DMS153 treated with DMSO at 0.1 percent for 48 hours (cell line): ENCODE data around the gene MS4A13.
"Not testable (repeated sequence)": the region's sequence is repeated elsewhere in the genome, so short reads cannot be mapped to it uniquely, and the experiment has no call there.

Experiments used
- DNase-seq: peaks from one replicate; lab custom pipeline; 2025; ENCODE audit not compliant: unreplicated experiment; lab: John Stamatoyannopoulos, UW

MS4A13 gene

DNA sequence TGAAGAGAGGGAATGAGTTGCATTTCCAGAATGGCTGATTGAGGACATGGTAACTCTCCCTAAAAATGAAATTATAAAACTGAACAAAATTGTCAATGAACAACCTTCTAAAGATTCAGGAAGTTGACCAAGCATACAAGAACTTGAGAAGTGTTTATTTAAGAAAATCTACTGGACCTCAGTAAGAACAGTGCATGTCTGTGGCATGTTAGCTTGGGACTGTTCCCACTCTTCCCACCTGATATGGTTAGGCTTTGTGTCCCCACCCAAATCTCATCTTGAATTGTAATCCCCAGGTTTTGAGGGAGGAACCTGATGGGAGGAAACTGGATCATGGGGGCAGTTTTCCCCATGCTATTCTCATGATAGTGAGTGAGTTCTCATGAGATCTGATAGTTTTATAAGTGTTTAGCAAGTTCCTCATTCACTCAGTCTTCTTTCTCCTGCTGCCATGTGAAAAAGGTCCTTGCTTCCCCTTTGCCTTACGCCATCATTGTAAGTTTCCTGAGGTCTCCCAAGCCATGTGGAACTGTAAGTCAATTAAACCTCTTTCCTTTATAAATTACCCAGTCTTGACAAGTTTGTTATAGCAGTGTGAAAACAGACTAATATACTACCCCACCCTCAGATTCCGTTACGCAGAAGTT is 15.4 kb downstream of the MS4A13 start:
- no peak for DNase-seq

DNA sequence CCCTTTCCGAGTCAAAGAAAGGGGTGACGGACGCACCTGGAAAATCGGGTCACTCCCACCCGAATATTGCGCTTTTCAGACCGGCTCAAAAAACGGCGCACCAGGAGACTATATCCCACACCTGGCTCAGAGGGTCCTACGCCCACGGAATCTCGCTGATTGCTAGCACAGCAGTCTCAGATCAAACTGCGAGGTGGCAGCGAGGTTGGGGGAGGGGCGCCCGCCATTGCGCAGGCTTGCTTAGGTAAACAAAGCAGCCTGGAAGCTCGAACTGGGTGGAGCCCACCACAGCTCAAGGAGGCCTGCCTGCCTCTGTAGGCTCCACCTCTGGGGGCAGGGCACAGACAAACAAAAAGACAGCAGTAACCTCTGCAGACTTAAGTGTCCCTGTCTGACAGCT is 17.2 kb downstream of the MS4A13 start:
- not testable (repeated sequence) for DNase-seq

- DNase-seq: not testable (repeated sequence)
Measured at GRCh38 chr11:60538627-60539026, 23.4 kb downstream of the MS4A13 start.

- DNase-seq: no peak
Measured at GRCh38 chr11:60544077-60544476, 28.9 kb downstream of the MS4A13 start.

DNA sequence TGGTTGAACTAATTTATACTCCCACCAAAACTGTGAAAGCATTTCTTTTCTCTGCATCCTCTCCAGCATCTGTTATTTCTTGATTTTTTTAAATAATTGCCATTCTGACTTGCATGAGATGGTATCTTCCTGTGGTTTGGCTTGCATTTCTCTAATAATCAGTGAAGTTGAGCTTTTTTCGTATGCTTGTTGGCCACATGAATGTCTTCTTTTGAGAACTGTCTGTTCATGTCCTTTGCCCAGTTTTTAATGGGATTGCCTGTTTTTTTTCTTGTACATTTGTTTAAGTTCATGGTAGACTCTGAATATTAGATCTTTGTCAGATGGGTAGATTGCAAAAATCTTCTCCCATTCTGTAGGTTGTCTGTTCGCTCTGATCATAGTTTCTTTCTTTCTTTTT is 46.1 kb downstream of the MS4A13 start:
- DNase-seq: no peak

GRCh38 chr11:60563553-60564235 is 48.5 kb downstream of the MS4A13 start:
- DNase-seq: peak; percentile 19

DNA sequence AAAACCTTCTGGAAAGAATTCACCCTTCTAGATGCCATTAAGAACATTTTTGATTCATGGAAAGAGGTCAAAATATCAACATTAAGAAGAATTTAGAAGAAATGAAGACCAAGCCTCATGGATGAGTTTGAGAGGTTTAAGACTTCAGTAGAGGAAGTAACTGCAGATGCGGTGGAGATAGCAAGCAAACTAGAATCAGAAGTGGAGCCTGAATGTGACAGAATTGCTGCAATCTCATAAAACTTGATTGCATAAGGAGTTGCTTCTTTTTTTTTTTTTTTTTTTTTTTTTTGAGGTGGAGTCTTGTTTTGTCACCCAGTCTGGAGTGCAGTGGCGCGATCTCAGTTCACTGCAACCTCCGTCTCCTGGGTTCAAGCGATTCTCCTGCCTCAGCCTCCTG is 51.6 kb downstream of the MS4A13 start:
- no peak for DNase-seq

- no peak for DNase-seq
Measured at GRCh38 chr11:60570970-60571369, 55.8 kb downstream of the MS4A13 start.

DNA sequence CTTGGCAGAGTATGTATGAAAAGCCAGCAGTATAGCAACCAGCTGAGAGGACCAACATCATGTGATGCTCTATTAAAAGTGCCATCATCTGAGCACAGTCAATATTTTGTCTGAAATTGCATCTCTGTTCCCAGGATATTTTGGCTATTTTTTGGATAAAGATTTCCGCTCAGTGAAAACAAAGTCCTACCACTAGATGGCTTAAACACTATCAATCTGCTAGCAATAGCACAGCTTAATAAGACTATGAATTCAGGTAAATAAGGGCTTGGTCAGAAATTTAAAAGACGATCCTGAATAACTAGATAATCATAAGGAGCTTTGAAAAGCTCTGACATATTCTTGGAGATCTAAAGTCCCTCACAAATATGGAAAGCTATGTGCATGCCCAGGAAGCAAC is 74.4 kb downstream of the MS4A13 start:
- DNase-seq: no peak
